ENCODE data around the gene CFAP77.

The CFAP77 gene

DNA sequence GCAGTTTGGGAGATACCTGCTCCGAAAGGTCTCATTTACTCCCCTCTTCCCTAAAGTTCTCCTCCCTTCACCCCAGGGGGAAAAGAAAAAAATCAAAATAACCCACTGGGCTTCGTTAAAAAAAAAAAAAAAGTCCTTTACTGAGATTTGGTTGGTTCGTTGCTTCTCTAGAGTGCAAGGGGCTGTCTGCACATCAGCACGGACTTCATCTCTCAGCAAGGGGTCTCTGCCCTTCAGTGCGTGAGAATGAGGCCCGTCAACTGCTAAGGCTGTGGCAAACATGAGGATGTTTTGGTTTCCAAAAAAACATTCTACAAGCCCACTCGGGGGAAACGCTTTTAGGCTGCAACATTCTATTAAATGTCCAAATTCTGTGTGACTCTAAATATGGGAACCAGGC is 182.4 kb downstream of the CFAP77 start:
- H3K4me3 ChIP-seq (ENCODE audit: low read depth, low read length), result no peak overlapping the region
- no peak for TF ChIP-seq MYC (IDR thresholded peaks at IDR 0.05; ENCODE audit: low read depth, low read length)
- TF ChIP-seq POLR2A (IDR thresholded peaks at IDR 0.05; ENCODE audit: extremely low read depth, insufficient read length), result no peak
- TF ChIP-seq, protein P1, sequence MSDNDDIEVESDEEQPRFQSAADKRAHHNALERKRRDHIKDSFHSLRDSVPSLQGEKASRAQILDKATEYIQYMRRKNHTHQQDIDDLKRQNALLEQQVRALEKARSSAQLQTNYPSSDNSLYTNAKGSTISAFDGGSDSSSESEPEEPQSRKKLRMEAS (IDR thresholded peaks at IDR 0.05; ENCODE audit: low read depth, low read length), result no peak
- TF ChIP-seq, protein P2, sequence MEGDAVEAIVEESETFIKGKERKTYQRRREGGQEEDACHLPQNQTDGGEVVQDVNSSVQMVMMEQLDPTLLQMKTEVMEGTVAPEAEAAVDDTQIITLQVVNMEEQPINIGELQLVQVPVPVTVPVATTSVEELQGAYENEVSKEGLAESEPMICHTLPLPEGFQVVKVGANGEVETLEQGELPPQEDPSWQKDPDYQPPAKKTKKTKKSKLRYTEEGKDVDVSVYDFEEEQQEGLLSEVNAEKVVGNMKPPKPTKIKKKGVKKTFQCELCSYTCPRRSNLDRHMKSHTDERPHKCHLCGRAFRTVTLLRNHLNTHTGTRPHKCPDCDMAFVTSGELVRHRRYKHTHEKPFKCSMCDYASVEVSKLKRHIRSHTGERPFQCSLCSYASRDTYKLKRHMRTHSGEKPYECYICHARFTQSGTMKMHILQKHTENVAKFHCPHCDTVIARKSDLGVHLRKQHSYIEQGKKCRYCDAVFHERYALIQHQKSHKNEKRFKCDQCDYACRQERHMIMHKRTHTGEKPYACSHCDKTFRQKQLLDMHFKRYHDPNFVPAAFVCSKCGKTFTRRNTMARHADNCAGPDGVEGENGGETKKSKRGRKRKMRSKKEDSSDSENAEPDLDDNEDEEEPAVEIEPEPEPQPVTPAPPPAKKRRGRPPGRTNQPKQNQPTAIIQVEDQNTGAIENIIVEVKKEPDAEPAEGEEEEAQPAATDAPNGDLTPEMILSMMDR (IDR thresholded peaks at IDR 0.05; ENCODE audit: low read depth, low read length), result no peak
- DNase-seq (ENCODE audit: low read depth), result no peak

DNA sequence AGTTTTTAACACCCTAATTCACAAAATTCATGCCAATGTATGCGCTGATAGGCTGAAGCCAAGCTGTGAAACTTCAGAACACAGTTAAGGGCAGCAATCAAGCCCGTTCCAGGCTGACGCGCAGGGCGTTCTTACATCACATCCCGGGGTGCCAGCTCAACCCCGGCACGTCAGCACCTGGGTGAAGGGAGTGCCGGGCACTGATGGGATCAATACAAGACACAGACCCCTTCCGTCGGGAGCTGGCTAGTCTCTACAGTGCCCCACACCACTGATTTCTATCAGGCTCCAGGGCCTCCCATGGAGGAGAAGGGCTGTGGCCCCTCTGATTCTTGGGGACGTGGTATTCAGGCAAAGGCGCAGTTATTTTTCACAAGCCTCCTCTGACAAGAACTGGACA is 184.4 kb downstream of the CFAP77 start:
- DNase-seq (ENCODE audit: low read depth), result no peak
- TF ChIP-seq, protein P2 (IDR thresholded peaks at IDR 0.05; ENCODE audit: low read depth, low read length), result no peak
- TF ChIP-seq, protein P1 (IDR thresholded peaks at IDR 0.05; ENCODE audit: low read depth, low read length), result no peak
- TF ChIP-seq MYC (IDR thresholded peaks at IDR 0.05; ENCODE audit: low read depth, low read length) (no peak), POLR2A (IDR thresholded peaks at IDR 0.05; ENCODE audit: extremely low read depth, insufficient read length) (no peak)
- H3K4me3 ChIP-seq (ENCODE audit: low read depth, low read length), result no peak overlapping the region

DNA sequence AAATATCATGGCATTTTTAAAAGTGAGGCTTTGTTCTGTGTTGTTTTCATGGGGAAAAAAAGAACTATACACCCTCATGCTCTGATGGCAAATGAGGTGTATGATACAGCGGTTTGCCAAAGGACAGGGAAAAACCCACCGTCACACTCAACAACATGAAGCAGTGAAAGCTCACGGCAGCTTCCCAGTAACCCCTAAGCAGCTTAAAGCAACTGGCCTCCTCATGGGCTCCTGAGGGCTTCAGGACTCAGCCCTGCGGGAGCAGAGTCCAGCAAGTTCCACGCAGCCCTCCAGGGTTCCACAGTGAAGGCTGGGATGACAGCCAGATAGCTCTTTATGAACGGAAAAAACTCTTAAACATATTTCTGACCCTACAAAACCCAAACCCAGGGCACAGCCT is 185.3 kb downstream of the CFAP77 start:
- H3K4me3 ChIP-seq (ENCODE audit: low read depth, low read length), result no peak overlapping the region
- TF ChIP-seq MYC (IDR thresholded peaks at IDR 0.05; ENCODE audit: low read depth, low read length) (no peak), POLR2A (IDR thresholded peaks at IDR 0.05; ENCODE audit: extremely low read depth, insufficient read length) (no peak)
- TF ChIP-seq, protein P2 (IDR thresholded peaks at IDR 0.05; ENCODE audit: low read depth, low read length), result no peak
- TF ChIP-seq, protein P1 (IDR thresholded peaks at IDR 0.05; ENCODE audit: low read depth, low read length), result no peak
- no peak for DNase-seq (ENCODE audit: low read depth)

DNA sequence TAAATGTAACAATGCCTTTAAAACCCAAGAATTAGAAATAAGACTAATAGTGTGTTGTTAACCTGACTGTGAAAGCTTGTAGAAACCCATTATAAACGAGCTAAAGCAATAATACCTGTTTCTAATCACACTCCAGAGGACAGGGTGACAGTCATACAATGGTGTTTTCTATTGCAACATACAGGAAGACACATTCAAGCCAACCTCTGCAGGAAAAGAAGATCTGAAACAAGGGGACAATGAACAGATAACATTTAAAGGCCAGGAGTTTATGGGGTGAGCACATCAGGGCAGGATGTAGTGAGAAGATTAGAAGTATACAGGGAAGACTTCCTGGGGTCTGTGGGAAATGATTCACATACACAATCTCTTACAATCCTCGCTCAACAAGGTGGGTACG is 186.2 kb downstream of the CFAP77 start:
- TF ChIP-seq MYC (IDR thresholded peaks at IDR 0.05; ENCODE audit: low read depth, low read length) (no peak), POLR2A (IDR thresholded peaks at IDR 0.05; ENCODE audit: extremely low read depth, insufficient read length) (no peak)
- TF ChIP-seq, protein P1 (IDR thresholded peaks at IDR 0.05; ENCODE audit: low read depth, low read length), result no peak
- TF ChIP-seq, protein P2 (IDR thresholded peaks at IDR 0.05; ENCODE audit: low read depth, low read length), result no peak
- no peak overlapping the region for H3K4me3 ChIP-seq (ENCODE audit: low read depth, low read length)
- DNase-seq (ENCODE audit: low read depth), result no peak

DNA sequence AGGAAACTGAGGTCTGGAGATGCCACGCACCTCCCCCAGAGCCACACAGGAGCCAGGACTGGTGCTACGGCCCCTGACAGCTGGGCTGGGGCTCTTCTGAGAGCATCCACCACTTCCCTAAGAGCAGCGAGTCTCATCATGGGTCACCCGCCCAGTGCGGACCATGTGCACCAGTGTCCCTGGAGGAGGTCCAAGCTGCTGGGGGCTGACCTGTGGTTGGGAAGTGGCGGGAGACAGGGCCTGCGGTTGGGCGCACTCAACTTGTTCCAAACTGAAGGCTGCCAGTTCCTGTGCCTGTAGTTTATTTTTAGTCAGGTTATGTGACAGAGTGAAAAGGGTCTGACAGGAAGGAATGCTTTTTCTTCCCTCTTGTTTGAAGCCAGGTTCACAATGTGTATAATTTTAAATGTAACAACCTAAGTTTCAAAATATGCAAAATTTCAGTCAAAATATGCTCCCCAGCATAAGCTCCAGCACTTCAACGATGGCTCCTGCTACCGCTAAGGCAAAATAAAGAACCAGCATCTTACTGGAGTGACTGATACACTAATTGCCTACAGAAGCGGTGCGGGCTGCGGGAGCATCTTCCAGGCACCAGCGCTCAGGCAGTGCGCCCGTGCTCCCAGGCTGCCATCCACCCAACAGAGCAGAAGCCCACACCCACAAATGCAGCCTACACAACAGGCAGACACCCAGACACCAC is 187.2 kb downstream of the CFAP77 start:
- H3K4me3 ChIP-seq (ENCODE audit: low read depth, low read length), result no peak overlapping the region
- TF ChIP-seq, protein P2 (IDR thresholded peaks at IDR 0.05; ENCODE audit: low read depth, low read length), result no peak
- DNase-seq (ENCODE audit: low read depth), result no peak

Data from NB4 (cell line).